HepG2 (cell line): ENCODE measurements around the gene JMJD6. TPM values are rescaled to one million over a fixed set of nuclear protein-coding genes. Genes with fewer than 3 reads are reported as not detected.

ENCODE experiments used
- ARNT2 ChIP-seq: sonication (generic); formaldehyde crosslinking; IDR thresholded peaks from 2 replicates; pipeline ENCODE4 v1.8.0; 2022; ENCODE audit warnings: mild to moderate bottlenecking, low read depth, missing genetic modification reagents, moderate library complexity
- CEBPB ChIP-seq: IDR thresholded peaks from 2 replicates; pipeline ENCODE4 v1.6.1; 2011; ENCODE audit warnings: low read depth, low read length, improper control_type of control experiment, borderline replicate concordance
- GRHL1 ChIP-seq: sonication (generic); formaldehyde crosslinking; conservative IDR thresholded peaks from 2 replicates; pipeline ENCODE4 v1.8.0; 2022; ENCODE audit warnings: missing genetic modification reagents
- RERE ChIP-seq: IDR thresholded peaks from 2 replicates; pipeline ENCODE4 v1.6.1; 2016; ENCODE audit warnings: low read depth, missing genetic modification reagents, missing compliant biosample characterization
- RFXAP ChIP-seq: sonication (generic); formaldehyde crosslinking; IDR thresholded peaks from 2 replicates; pipeline ENCODE4 v1.4.0; 2020; ENCODE audit warnings: missing genetic modification reagents, borderline replicate concordance
- RNF219 ChIP-seq: sonication (generic); formaldehyde crosslinking; IDR thresholded peaks from 2 replicates; pipeline ENCODE4 v1.5.0; 2020; ENCODE audit warnings: mild to moderate bottlenecking, missing genetic modification reagents
- ZFX ChIP-seq: sonication (generic); formaldehyde crosslinking; IDR thresholded peaks from 2 replicates; pipeline ENCODE4 v1.4.0; 2020; ENCODE audit warnings: mild to moderate bottlenecking, low read depth, missing genetic modification reagents, moderate library complexity
- ZNF225 ChIP-seq: sonication (generic); formaldehyde crosslinking; IDR thresholded peaks from 2 replicates; pipeline ENCODE4 v1.4.0; 2020; ENCODE audit warnings: mild to moderate bottlenecking, missing genetic modification reagents
- ZNF513 ChIP-seq: sonication (generic); formaldehyde crosslinking; conservative IDR thresholded peaks from 2 replicates; pipeline ENCODE4 v1.5.0; 2020; ENCODE audit warnings: missing genetic modification reagents
- ZNF710 ChIP-seq: sonication (generic); formaldehyde crosslinking; IDR thresholded peaks from 2 replicates; pipeline ENCODE4 v1.5.0; 2020; ENCODE audit warnings: mild to moderate bottlenecking, missing genetic modification reagents, borderline replicate concordance
- polyA plus RNA-seq, 8 experiments: library from polyadenylated mRNA; depleted of rRNA in 3 of 8; stranded (reverse) in 7 of 8; unstranded in 1 of 8; fragments of >200 nt; fragmentation: Illumina TruSeq in 4 of 8; extraction: Trizol in 4 of 8; gene quantifications; 2 replicates each; pipeline versions ENCODE4 v1.2.1 to v1.2.3, GENCODE V29; 2011 to 2016; ENCODE audit warnings: low read depth in 4 of 8, missing spikeins in 1 of 8, mixed read lengths in 1 of 8; ENCODE audit not compliant: insufficient read depth in 1 of 8
- total RNA-seq, 5 experiments: library from RNA; depleted of rRNA; stranded (reverse); fragments of >200 nt; fragmentation: Illumina TruSeq; extraction: Trizol; gene quantifications; 2 replicates each; pipeline ENCODE4 v1.2.3, GENCODE V29; 2016; ENCODE audit warnings: low read depth in 1 of 5

JMJD6 gene
- total and polyA plus RNA-seq, 2 of the 13 experiments (the other 11 are each of a cell fraction or from before 2014, with no cell fraction given), result 33.6 to 41.0 TPM

- no peak; the same call in none of the 2 replicates for TF ChIP-seq ARNT2 (CRISPR knock-in tag)
- TF ChIP-seq GRHL1 (CRISPR knock-in tag), result no peak
- TF ChIP-seq ZFX, result peak; percentile 50; the same call in 1 of the 2 replicates
- no peak for TF ChIP-seq CEBPB
- TF ChIP-seq ZNF225 (CRISPR knock-in tag), result peak; percentile 80; the same call in 1 of the 2 replicates
- no peak; the same call in 1 of the 2 replicates for TF ChIP-seq ZNF710 (CRISPR knock-in tag)
- no peak; the same call in 1 of the 2 replicates for TF ChIP-seq RERE (CRISPR knock-in tag)
- no peak for TF ChIP-seq ZNF513 (CRISPR knock-in tag)
- TF ChIP-seq RNF219, result no peak
- TF ChIP-seq RFXAP (CRISPR knock-in tag), result no peak
These were observed 641 bp upstream of the JMJD6 start, which contains the start of gene METTL23 (continued) for GRCh38 chr17:76726776-76727718.
